HG03354 (cell line): ENCODE results near the gene PUS1.
"Not testable (repeated sequence)": the region's sequence is repeated elsewhere in the genome, so short reads cannot be mapped to it uniquely, and the experiment has no call there.

ENCODE experiments used
- ATAC-seq: cut with Tn5 transposase; IDR thresholded peaks from one replicate; pipeline ENCODE4 v1.9.1; 2021; ENCODE audit warnings: mild to moderate bottlenecking; ENCODE audit not compliant: unreplicated experiment, poor library complexity, severe bottlenecking

Gene PUS1

DNA sequence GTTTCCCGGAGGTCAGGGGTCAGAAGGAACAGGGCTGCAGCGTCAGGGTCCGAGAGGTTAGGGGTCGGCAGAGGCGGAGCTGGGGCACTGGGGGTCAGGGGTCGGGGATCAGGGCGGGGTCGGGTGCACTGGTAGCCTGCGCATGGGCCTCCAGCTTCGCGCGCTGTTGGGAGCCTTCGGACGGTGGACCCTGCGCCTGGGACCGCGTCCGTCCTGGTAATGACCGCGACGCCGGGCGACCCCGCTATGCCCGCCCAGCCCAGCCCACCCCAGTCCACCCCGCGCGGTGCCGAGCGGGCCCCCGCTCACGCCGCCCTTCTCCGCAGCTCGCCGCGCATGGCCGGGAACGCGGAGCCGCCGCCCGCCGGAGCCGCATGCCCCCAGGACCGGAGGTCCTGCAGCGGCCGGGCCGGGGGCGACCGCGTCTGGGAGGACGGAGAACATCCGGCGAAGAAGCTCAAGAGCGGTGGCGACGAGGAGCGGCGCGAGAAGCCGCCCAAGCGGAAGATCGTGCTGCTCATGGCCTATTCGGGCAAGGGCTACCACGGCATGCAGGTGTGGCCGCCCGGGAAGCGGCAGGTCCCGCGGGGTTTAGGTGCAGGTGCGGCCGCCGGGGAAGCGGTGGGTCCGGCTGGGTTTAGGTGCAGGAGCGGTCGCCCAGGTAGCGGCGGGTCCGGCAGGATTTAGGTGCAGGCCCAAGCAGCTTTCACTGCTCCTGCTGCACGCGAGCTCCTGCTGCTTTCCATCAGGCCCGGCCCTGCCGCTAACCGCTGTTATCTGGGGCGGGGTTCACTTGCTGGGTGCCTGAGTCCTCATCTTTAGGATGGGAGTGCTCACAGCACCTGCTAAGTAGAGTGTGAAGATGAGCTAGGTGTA lies 743 bp downstream of the PUS1 start:
- peak; percentile 21 for ATAC-seq

DNA sequence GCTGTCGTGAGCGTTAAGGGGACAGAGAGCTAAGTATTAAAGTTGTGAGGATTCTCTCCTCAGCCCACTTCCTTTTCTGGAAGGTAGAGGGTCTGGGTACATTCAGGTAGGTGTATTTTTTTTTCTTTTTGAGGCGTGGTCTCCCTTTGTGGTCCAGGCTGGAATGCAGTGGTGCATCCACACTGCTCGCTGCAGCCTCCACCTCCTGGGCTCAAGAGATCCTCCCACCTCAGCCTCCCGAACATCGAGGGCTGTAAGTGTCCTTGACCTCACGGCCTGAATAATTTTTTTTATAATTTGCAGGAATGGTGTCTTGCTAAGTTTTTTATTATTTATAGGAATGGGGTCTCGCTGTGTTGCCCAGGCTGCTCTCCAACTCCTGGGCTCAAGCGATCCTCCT lies 1.4 kb downstream of the PUS1 start:
- ATAC-seq: no peak

DNA sequence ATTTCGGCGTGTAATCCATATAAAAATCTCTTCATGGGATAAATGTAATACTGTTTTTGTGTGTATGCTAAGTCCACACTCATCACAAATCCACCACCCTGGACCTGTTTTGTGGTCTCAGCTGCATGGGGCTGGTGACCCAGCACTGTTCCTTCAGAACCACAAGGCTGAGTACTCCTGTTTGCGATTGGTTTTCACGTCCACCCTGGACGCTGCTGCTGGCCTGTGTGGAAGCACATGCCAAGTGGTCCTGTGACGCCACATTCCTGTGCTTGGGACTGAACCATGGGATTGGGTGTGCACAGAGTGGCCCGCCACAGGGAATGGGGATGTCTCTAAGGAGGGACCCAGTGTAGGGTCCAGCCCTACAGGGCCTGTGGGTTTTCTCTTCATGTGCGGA lies 4.3 kb downstream of the PUS1 start:
- ATAC-seq: no peak

DNA sequence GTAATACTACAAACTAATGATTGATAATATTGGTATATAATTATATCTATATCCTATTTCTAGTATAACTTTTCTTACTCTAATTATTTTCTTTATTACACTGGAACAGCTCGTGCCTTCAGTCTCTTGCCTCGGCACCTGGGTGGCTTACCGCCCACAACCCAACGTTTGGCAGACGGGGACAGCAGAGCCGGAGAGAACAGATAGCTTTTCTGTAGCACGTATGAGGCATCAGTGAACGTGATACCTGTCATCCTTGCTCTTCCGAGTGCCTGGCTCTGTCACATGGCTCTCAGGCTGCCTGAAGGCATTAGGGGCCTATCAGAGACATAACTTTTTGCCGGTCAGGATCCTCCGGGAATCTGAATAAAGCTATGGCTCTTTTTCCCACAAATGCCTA lies 5.5 kb downstream of the PUS1 start:
- no peak for ATAC-seq

DNA sequence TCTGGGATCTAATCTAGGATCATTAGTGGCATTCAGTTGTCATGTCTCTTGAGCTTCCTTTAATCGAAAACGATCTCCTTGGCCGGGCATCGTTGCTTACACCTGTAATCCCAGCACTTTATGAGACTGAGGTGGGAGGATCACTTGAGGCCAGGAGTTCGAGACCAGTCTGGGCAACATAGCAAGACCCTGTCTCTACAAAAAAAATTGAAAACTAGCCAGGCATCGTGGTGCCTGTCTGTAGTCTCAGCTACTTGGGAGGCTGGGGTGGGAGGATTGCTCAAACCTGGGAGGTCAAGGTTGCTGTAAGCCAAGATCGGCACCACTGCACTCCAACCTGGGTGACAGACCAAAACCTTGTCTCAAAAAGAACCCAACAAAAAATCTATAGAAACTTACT lies 9.0 kb downstream of the PUS1 start:
- ATAC-seq: no peak

DNA sequence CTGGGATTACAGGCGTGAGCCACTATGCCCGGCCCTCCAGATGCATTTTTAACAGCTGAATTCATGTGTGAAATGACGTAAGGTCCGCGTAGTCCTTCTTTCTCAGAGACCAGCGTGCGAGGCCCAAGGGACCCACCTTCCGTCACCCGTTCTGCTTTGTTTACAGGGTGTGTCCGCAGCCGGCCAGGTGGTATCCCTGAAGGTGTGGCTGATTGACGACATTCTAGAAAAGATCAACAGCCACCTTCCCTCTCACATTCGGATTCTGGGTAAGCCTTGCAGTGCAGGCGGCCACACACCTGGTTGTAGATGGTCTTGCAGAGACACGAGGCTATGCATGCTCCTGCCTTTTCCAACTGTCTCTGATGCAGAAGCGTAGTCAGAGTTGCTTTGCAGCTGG lies 9.9 kb downstream of the PUS1 start:
- no peak for ATAC-seq

DNA sequence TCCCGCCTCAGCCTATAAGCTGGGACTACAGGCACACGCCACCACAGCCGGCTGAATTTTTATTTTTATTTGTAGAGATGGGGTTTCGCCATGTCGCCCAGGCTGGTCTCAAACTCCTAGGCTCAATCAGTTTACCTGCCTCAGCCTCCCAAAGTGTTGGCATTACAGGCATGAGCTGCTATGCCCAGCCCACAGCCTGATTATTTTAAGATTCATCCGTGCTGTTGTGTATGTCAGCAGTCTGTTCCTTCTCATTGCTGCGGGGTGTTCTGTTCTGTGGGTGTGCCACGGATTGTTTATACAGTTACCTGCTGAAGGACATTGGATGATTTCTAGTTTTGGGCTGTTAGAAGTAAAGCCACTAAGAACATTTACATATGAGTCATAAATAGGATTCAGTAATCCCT lies 11.1 kb downstream of the PUS1 start:
- ATAC-seq: no peak

DNA sequence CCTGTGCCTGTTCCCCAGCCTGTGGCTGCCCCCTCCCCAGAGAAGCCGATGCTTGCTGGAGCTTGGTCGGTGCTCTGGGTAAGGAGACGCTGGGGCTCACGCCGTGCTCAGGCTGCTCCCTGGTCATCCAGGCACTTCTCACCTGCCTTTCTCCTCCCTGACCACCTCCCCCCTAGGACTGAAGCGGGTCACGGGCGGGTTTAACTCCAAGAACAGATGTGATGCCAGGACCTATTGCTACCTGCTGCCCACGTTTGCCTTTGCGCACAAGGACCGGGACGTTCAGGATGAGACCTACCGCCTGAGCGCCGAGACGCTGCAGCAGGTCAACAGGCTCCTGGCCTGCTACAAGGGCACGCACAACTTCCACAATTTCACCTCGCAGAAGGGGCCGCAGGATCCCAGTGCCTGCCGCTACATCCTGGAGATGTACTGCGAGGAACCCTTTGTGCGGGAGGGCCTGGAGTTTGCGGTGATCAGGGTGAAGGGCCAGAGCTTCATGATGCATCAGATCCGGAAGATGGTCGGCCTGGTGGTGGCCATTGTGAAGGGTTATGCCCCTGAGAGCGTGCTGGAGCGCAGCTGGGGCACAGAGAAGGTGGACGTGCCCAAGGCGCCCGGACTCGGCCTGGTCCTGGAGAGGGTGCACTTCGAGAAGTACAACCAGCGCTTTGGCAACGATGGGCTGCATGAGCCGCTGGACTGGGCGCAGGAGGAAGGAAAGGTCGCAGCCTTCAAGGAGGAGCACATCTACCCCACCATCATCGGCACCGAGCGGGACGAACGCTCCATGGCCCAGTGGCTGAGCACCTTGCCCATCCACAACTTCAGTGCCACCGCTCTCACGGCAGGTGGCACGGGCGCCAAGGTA lies 12.3 kb downstream of the PUS1 start:
- ATAC-seq: no peak

DNA sequence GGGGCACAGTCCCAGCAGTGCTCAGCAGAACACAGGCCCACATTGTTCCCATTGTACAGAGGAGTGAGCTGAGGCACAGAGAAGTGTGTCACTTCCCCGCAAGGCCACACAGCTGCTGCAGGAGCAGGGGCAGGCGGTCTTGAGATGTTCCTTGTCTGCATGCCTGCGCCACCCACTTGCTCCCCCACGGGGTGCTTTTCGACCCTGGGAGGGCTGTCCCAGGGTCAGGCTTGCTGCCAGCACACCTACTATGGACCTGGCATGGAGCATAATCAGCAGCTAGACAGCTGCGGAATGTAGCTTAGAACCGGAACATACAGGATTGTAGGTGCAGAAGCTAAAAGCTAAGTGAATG lies 12.9 kb downstream of the PUS1 start:
- ATAC-seq: no peak

DNA sequence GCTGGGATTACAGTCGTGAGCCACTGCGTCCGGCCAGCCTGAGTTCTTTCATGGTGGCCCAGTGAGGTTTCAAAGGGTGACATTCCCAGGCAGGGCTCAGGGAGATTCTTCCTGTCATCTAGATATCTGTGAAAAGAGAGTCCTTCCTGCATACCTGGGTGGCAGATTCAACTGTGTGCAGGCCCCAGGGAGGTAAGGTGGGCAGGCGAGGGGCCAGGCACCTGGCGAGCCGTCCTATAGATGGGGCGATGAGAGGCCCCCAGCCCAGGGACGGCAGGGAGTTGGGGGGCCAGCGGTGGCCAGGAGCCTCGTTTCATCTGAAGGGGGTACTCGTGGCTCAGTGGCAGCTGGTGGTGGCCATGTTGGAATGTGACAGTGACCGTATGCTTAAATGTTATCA lies 13.6 kb downstream of the PUS1 start:
- no peak for ATAC-seq

DNA sequence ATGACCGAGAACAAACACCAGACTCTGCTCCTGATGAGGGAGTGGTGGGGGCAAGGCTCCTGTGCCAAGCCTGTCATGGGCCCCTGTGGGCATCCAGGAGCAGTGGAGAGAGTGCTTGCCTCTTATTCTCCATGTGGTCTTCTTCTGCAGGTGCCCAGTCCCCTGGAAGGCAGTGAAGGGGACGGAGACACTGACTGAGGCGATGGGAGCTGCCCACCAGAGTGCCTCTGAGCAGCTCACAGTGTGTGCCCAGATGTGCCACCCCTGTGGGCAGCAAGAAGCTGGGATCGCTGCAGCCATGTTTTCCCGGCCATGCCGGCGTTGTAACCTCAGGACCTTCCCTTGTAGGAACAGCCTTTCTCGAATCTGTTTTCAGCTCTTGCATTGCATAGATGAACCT lies 14.3 kb downstream of the PUS1 start:
- ATAC-seq: no peak

DNA sequence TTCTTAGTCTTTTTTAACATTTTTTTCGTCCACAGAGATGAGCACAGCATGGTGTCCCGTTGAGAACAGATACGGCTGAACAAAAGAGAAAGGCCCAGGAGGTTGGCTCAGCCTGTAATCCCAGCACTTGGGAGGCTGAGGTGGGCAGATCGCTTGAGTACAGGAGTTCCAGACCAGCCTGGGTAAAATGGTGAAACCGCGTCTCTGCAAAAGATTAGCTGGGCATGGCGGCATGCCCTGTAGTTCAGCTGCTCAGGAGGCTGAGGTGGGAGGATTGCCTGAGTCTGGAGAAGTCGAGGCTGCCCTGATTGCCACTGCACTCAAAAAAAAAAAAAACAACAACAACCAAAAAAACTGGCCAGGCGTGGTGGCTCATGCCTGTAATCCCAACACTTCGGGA lies 14.8 kb downstream of the PUS1 start:
- no peak for ATAC-seq

DNA sequence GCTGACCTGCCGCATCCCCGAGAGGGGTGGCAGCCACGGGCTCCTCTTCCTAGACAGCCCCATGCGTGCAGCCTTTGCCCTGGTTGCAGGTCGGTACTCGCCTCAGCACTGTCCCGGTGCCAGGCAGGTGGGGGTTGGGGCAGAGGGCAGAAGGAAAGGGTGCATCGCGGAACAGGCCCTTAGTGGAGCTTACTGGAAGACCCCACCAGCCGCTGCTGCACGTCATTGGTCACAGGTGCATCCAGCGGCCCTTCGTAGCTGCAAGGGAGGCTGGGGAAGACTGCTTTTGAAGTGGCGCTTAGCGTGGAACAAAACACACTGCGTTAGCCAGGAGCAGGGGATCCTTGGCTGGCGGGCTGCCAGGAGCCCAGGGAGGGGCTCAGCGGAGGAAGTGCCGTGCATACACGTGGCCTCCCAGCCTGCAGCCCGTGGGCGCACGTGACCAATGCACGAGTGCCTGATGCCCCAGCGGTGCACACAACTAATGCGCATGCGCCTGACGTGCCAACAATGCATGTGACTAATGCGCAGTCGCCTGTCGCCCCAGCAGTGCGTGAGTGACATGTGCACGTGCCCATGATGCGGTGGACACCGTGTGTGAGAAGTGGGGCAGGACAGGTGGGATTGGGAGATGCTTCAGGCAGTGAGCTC lies 15.7 kb downstream of the PUS1 start:
- no peak for ATAC-seq

DNA sequence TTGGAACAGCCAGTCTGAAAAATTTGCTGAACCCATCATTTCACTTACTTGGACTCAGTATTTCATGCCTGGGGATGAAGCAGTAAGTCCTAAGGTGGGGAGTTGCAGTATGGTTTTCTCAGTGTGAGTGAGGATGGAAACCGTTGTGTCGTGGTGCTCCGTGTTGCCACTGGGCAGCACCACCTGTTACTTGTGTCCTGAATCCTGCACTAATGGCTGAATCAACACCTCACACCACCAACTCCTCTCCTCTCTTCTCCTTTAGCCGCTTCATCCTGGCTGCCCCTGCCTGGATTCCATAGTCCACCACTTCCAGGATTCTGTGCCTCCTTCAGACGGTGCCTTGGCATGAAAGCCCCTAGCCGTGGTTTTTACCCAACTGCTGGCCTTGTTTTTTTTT lies 17.7 kb downstream of the PUS1 start:
- no peak for ATAC-seq

DNA sequence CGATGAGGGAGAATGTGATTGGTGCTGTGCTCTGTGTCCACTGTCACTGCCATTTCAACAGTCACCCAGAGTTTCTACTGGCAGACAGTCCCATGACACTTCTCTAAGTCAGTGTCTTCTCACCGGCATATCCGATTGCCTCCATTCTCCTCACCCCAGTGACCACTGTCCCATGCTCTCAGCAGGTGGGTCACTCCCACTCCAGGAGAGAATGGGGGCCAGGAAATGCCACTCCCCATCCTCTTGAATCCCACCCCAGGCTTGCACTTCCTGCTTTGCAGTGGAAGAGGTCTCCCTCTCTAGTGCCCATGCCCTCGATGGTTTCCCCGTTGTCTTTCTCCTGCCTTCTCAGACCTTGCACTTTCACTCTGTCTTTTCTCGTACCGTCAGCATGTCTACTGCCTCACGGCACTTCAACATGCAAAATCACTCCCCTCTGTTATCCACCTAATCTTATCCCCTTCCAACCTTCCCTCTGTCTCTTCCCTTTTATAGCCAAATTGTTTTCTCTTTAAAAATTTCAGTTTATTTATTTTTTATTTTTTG lies 18.5 kb downstream of the PUS1 start:
- ATAC-seq: no peak

DNA sequence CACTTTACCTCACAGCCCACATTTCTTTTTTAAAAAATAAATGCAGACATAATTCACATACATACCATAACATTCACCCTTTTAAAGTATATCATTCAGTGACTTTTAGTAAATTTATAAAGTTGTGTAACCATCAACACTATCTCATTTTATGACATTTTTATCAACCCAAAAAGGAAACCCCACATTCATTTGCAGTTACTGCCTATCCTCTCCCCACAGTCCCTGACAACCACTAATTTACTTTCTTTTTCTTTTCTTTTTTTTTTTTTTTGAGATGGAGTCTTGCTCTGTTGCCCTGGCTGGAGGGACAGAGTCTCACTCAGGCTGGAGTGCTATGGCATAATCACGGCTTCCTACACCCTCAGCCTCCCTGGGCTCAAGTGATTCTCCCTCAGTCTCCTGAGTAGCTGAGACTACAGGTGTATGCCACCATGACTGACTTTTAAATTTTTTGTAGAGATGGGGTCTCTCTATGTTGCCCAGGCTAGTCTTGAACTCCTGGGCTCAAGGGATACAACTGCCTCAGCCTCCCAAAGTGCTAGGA lies 19.2 kb downstream of the PUS1 start:
- no peak for ATAC-seq

DNA sequence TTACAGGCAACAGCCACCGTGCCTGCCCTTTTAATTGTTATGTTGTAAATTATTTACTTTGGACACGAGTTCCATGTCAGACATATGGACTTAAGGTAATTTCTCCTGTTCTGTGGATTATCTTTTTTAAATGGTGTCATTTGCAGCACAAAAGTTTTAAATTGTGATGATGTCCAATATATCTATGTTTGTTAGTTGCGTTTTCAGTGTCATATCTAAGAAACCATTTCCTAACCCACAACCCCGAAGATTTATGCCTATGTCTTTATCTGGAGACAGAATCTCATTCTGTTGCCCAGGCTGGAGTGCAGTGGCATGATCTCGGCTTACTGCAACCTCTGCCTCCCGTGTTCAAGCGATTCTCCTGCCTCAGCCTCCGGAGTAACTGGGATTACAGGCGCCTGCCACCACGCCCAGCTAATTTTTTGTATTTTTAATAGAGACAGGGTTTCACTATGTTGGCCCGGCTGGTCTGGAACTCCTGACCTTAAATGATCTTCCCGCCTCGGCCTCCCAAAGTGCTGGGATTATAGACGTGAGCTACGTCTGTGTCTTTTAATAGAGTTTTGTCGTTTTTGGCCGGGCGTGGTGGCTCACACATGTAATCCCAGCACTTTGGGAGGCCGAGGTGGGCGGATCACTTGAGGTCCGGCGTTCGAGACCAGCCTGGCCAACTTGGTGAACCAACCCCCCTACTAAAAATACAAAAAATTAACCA lies 19.8 kb downstream of the PUS1 start:
- ATAC-seq: not testable (repeated sequence)

DNA sequence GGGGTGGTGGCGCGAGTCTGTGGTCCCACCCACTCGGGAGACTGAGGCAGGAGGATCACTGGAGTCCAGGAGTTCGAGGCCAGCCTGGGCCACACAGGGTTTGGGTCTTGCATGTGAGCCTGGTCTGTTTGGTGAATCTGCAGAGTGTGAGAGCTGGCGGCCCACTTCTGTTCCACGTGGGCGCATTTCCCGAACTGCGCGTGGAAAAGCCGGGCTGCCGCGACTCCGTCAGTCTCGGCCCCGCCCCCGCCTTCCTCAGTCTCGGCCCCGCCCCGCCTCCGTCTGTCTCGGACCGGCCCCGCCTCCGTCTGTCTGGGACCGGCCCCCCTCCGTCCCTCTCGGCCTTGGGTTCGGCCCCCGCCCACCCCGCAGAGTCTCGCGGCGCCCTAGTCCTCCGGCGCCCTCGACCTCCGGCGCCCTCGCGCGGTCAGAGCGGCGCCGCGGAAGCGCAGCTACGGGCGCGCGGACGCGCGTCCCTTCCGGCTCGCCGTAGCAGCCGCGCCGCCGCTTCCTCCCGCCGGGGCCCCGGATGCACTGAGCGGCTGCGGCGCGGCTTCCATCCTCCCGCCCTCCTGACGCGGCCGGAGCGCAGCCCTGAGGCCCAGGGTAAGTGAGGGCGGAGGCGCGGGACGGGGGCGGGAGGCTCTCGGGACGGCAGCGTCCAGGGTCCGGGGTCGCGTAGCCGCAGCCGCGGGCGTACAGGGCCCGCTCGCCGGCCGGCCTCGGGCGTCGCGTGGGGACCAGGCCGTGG lies 20.5 kb downstream of the PUS1 start, which contains the start of gene EP400:
TSS of gene EP400 (plus strand) at position 512 of the 751 bp plus-strand sequence. CDS start 10,678 bp downstream, outside the sequence.
- peak; percentile 90 for ATAC-seq
